Measurements from ENCODE around the gene AIDA. TPM values are rescaled to one million over a fixed set of nuclear protein-coding genes. Genes with fewer than 3 reads are reported as not detected.

AIDA gene
- total RNA-seq, 1 experiment from 2014 or later, result 92.8 TPM

GRCh38 chr1:222694927-222695326, 17.4 kb downstream of the AIDA start:
- no CpG with 5 or more reads among the region's 5 CpGs for WGBS (ENCODE audit: extremely low coverage, insufficient read length, low lambda C conversion rate)
- H4K8ac ChIP-seq (replicated peaks; ENCODE audit: insufficient read length, low read depth, low read length), result no peak overlapping the region
- H3K14ac ChIP-seq (ENCODE audit: insufficient read depth, low read length), result no peak overlapping the region
- peaks cover 3% of the 10 kb centered on the region for H3K79me1 ChIP-seq (ENCODE audit: insufficient read depth, low read depth, low read length, poor library complexity, severe bottlenecking)
- no peak overlapping the region for H3K27ac Mint-ChIP-seq
- no peaks in the 10 kb centered on the region for H3K4me1 ChIP-seq (ENCODE audit: insufficient read depth, low read length)
- H3K9ac ChIP-seq (ENCODE audit: extremely low read depth, insufficient read length, low read length), result no peak overlapping the region
- no peak overlapping the region for H2AK5ac ChIP-seq (ENCODE audit: insufficient read length, low read length)
- H2BK120ac ChIP-seq (ENCODE audit: low read depth, low read length, poor library complexity, severe bottlenecking), result no peak overlapping the region
- H4K5ac ChIP-seq (ENCODE audit: insufficient read length, low read depth, low read length), result no peak overlapping the region
- DNase-seq, result no peak
- H4K91ac ChIP-seq (ENCODE audit: insufficient read length, low read depth, low read length), result no peak overlapping the region
- 0 out of 5 replicates have a peak, but pooled peaks cover 0 to 2% of the 10 kb centered on the region in 2 experiments for H3K9me3 Mint-ChIP-seq
- H4K20me1 ChIP-seq (ENCODE audit: control insufficient read depth, insufficient read depth, insufficient read length), result no peaks in the 10 kb centered on the region
- no peaks in the 10 kb centered on the region for H3K23me2 ChIP-seq (ENCODE audit: insufficient read length, low read depth, low read length, poor library complexity, severe bottlenecking)
- TF ChIP-seq, protein P1, sequence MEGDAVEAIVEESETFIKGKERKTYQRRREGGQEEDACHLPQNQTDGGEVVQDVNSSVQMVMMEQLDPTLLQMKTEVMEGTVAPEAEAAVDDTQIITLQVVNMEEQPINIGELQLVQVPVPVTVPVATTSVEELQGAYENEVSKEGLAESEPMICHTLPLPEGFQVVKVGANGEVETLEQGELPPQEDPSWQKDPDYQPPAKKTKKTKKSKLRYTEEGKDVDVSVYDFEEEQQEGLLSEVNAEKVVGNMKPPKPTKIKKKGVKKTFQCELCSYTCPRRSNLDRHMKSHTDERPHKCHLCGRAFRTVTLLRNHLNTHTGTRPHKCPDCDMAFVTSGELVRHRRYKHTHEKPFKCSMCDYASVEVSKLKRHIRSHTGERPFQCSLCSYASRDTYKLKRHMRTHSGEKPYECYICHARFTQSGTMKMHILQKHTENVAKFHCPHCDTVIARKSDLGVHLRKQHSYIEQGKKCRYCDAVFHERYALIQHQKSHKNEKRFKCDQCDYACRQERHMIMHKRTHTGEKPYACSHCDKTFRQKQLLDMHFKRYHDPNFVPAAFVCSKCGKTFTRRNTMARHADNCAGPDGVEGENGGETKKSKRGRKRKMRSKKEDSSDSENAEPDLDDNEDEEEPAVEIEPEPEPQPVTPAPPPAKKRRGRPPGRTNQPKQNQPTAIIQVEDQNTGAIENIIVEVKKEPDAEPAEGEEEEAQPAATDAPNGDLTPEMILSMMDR (conservative IDR thresholded peaks at IDR 0.05), result no peak
- H3K79me2 ChIP-seq (ENCODE audit: insufficient read depth, low read length), result no peaks in the 10 kb centered on the region; the same call in 1 of the 2 replicates
- H3K27me3 Mint-ChIP-seq (ENCODE audit: low read depth), result no peaks in the 10 kb centered on the region
- H3K27ac ChIP-seq (ENCODE audit: insufficient read length, low read depth, low read length), result no peak overlapping the region
- H3K4me1 Mint-ChIP-seq, result no peaks in the 10 kb centered on the region
- no peak overlapping the region for H3K4me3 Mint-ChIP-seq
- H3K36me3 Mint-ChIP-seq (ENCODE audit: insufficient read depth in 1 of 3, low read depth in 3 of 3), result peaks cover 6 to 10% (median 10%) of the 10 kb centered on the region in 3 experiments; a peak in 6 of 7 replicates
- no peak overlapping the region for H3K56ac ChIP-seq (ENCODE audit: insufficient read length, low read depth, low read length)
- H2BK20ac ChIP-seq (ENCODE audit: low read depth, low read length, poor library complexity, severe bottlenecking), result no peak overlapping the region
- no peak overlapping the region for H3K4ac ChIP-seq (ENCODE audit: low read depth, low read length)
- no peaks in the 10 kb centered on the region for H3K27me3 ChIP-seq (ENCODE audit: insufficient read depth, low read length)
- H2AFZ ChIP-seq (ENCODE audit: low read length), result no peak overlapping the region
- H3T11ph ChIP-seq (ENCODE audit: low read length), result no peak overlapping the region
- no peak overlapping the region for H2BK12ac ChIP-seq (ENCODE audit: insufficient read length, low read depth, low read length)
- H3K4me2 ChIP-seq (ENCODE audit: insufficient read depth, insufficient read length, low read length), result no peak overlapping the region
- H3K18ac ChIP-seq (ENCODE audit: insufficient read length, low read depth, low read length), result no peak overlapping the region
- H3K23ac ChIP-seq (ENCODE audit: insufficient read length, low read depth, low read length), result no peak overlapping the region
- H3K9me3 ChIP-seq (ENCODE audit: control insufficient read depth, low read depth, low read length), result no peaks in the 10 kb centered on the region
- H2BK15ac ChIP-seq (ENCODE audit: low read depth, low read length), result no peak overlapping the region
- no peak overlapping the region for H2BK5ac ChIP-seq (ENCODE audit: insufficient read length, low read length)

Data from H9 (cell line).